IPS-15b (cell line): ENCODE data around the gene ADH5.

ENCODE experiments used
- H3K27me3 ChIP-seq: one replicate; pipeline ENCODE4 v1.6.1; 2013; ENCODE audit warnings: low read length; ENCODE audit not compliant: control insufficient read depth, insufficient read depth
- H3K36me3 ChIP-seq: one replicate; pipeline ENCODE4 v1.6.1; 2013; ENCODE audit warnings: low read length; ENCODE audit not compliant: control insufficient read depth, insufficient read depth
- H3K4me1 ChIP-seq: one replicate; pipeline ENCODE4 v1.6.1; 2013; ENCODE audit warnings: mild to moderate bottlenecking, low read length; ENCODE audit not compliant: control insufficient read depth, insufficient read depth
- H3K4me3 ChIP-seq: one replicate; pipeline ENCODE4 v1.5.1; 2013; ENCODE audit warnings: low read depth, low read length
- H3K9ac ChIP-seq: one replicate; pipeline ENCODE4 v1.6.1; 2013; ENCODE audit warnings: low read depth, mild to moderate bottlenecking, low read length
- H3K9me3 ChIP-seq: one replicate; pipeline ENCODE4 v1.6.1; 2013; ENCODE audit warnings: mild to moderate bottlenecking, low read length; ENCODE audit not compliant: control insufficient read depth, insufficient read depth

ADH5 gene

GRCh38 chr4:99061048-99061700, 27.4 kb downstream of the ADH5 start:
- Histone ChIP-seq H3K9ac (no peak overlapping the region), H3K4me3 (no peak overlapping the region), H3K27me3 (no peaks in the 10 kb centered on the region), H3K36me3 (peaks cover 10% of the 10 kb centered on the region), H3K4me1 (no peaks in the 10 kb centered on the region), H3K9me3 (no peaks in the 10 kb centered on the region)

GRCh38 chr4:99059550-99059949, 29.0 kb downstream of the ADH5 start:
- H3K4me3 ChIP-seq: no peak overlapping the region
- no peaks in the 10 kb centered on the region for H3K4me1 ChIP-seq
- peaks cover 10% of the 10 kb centered on the region for H3K36me3 ChIP-seq
- no peaks in the 10 kb centered on the region for H3K27me3 ChIP-seq
- H3K9ac ChIP-seq: no peak overlapping the region
- H3K9me3 ChIP-seq: no peaks in the 10 kb centered on the region

GRCh38 chr4:99058228-99058627, 30.4 kb downstream of the ADH5 start:
- Histone ChIP-seq H3K9me3 (no peaks in the 10 kb centered on the region), H3K4me3 (no peak overlapping the region), H3K27me3 (no peaks in the 10 kb centered on the region), H3K4me1 (no peaks in the 10 kb centered on the region), H3K36me3 (peaks cover 10% of the 10 kb centered on the region), H3K9ac (no peak overlapping the region)

GRCh38 chr4:99054428-99054994, 34.1 kb downstream of the ADH5 start:
- Histone ChIP-seq H3K36me3 (peaks cover 14% of the 10 kb centered on the region), H3K4me3 (no peak overlapping the region), H3K9ac (no peak overlapping the region), H3K9me3 (no peaks in the 10 kb centered on the region), H3K27me3 (no peaks in the 10 kb centered on the region), H3K4me1 (no peaks in the 10 kb centered on the region)

- Histone ChIP-seq H3K36me3 (peaks cover 18% of the 10 kb centered on the region), H3K9me3 (no peaks in the 10 kb centered on the region), H3K9ac (no peak overlapping the region), H3K4me3 (no peak overlapping the region), H3K4me1 (no peaks in the 10 kb centered on the region), H3K27me3 (no peaks in the 10 kb centered on the region)
Measured at GRCh38 chr4:99052902-99053301, 35.7 kb downstream of the ADH5 start.

GRCh38 chr4:99047710-99048109, 40.9 kb downstream of the ADH5 start:
- H3K4me3 ChIP-seq: no peak overlapping the region
- no peak overlapping the region for H3K9ac ChIP-seq
- H3K4me1 ChIP-seq: no peaks in the 10 kb centered on the region
- peaks cover 19% of the 10 kb centered on the region for H3K36me3 ChIP-seq
- no peaks in the 10 kb centered on the region for H3K27me3 ChIP-seq
- no peaks in the 10 kb centered on the region for H3K9me3 ChIP-seq

- Histone ChIP-seq H3K36me3 (peaks cover 3% of the 10 kb centered on the region), H3K4me3 (no peak overlapping the region), H3K4me1 (no peaks in the 10 kb centered on the region), H3K9ac (no peak overlapping the region), H3K27me3 (no peaks in the 10 kb centered on the region), H3K9me3 (no peaks in the 10 kb centered on the region)
Measured at GRCh38 chr4:99043346-99043745, 45.2 kb downstream of the ADH5 start.

- no peaks in the 10 kb centered on the region for H3K27me3 ChIP-seq
- no peaks in the 10 kb centered on the region for H3K9me3 ChIP-seq
- no peaks in the 10 kb centered on the region for H3K4me1 ChIP-seq
- no peaks in the 10 kb centered on the region for H3K36me3 ChIP-seq
- H3K9ac ChIP-seq: no peak overlapping the region
- no peak overlapping the region for H3K4me3 ChIP-seq
Measured at GRCh38 chr4:99038213-99038612, 50.4 kb downstream of the ADH5 start.

- H3K9ac ChIP-seq: no peak overlapping the region
- no peaks in the 10 kb centered on the region for H3K36me3 ChIP-seq
Measured at GRCh38 chr4:99033956-99034355, 54.6 kb downstream of the ADH5 start.

GRCh38 chr4:99029852-99030251, 58.7 kb downstream of the ADH5 start:
- no peaks in the 10 kb centered on the region for H3K36me3 ChIP-seq
- no peaks in the 10 kb centered on the region for H3K27me3 ChIP-seq
- H3K9ac ChIP-seq: no peak overlapping the region
- H3K4me3 ChIP-seq: no peak overlapping the region
- H3K4me1 ChIP-seq: peaks cover 8% of the 10 kb centered on the region
- no peaks in the 10 kb centered on the region for H3K9me3 ChIP-seq

More at GRCh38 chr4:99033956-99034355, 54.6 kb downstream of the ADH5 start:
- peaks cover 2% of the 10 kb centered on the region for H3K4me1 ChIP-seq
- no peaks in the 10 kb centered on the region for H3K27me3 ChIP-seq
- no peaks in the 10 kb centered on the region for H3K9me3 ChIP-seq
- no peak overlapping the region for H3K4me3 ChIP-seq

GRCh38 chr4:99029018-99029735, 59.4 kb downstream of the ADH5 start:
- Histone ChIP-seq H3K9me3 (no peaks in the 10 kb centered on the region), H3K27me3 (no peaks in the 10 kb centered on the region), H3K36me3 (no peaks in the 10 kb centered on the region), H3K4me3 (no peak overlapping the region), H3K4me1 (peaks cover 11% of the 10 kb centered on the region), H3K9ac (no peak overlapping the region)

- Histone ChIP-seq H3K4me1 (peaks cover 13% of the 10 kb centered on the region), H3K27me3 (no peaks in the 10 kb centered on the region)
Measured at GRCh38 chr4:99028187-99028586, 60.4 kb downstream of the ADH5 start.

More at GRCh38 chr4:99028187-99028586, 60.4 kb downstream of the ADH5 start:
- Histone ChIP-seq H3K4me3 (no peak overlapping the region), H3K9me3 (no peaks in the 10 kb centered on the region), H3K36me3 (no peaks in the 10 kb centered on the region), H3K9ac (no peak overlapping the region)
